Measurements from ENCODE around the gene HOXD10.

The HOXD10 gene

DNA sequence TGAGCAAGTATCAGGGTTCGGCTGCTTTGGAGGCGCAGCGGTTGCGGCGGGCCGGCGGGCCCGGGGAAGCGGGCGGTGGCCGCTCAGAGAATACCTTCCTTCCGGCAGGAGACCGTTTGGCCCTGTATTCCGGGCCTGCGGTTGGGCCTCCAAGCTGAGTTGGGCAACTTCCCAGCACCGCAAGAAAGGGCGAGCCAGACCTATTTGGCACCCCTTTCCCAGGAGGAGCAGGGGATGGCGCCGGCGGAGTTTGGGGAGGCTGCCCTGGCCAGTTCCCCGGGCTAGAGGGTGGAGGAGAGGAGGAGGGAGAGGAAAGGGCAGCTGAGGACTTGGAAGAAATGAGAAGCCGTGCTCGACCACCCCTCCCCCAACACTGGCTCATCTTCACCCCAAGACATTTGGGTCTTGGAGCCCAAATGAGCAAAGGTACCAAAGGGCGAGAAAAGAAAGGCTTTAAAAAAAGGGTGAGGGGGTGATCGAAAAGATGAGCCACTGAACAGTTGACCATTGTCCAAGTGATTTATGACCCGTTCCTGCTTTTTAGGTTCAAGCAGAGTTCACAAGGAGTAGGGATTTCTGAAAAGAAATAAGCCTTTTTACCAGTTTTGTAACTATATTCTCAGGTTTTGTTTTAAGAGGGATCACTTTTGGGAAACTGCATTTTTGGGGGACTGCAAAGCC is 48.9 kb downstream of the HOXD10 start:
- no peak for DNase-seq

DNA sequence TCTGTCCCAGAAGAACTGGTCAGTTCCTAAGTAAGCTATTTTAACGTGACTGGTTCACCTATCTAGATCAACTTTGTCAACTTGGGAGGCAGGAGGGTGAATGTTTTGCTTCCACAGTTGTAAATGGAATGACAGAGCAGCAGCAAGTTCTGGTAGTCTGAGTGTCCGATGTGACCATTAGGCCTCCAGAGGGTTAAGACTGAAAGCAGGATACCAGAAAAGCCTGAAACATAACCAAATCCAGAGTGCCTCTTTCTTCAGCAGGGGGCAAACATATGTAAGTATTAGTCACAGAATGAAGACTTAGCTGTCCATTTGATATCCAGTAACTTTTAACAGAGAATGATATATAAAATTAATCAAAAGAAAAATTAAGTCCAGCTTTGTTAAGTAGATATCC is 49.7 kb downstream of the HOXD10 start:
- DNase-seq: no peak

DNA sequence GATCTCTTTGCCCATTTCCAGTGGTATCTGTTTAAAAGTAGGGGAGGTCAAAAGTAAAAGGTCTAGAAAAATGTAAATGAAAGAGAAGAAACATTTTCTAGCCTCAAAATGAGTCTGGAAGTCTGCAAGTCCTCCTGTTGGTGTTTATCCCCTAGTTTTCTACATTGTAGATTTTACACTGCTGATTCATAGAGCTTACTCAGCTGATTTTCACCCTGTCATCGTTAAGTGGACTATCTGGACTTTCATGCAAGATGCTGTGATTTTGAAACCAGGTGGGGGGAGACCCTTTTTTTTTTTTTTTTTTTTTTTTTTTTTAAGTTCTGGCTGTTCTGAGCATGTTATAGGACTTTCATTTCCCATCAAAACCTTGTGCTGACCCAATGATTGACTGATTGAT is 50.8 kb downstream of the HOXD10 start:
- no peak for DNase-seq

DNA sequence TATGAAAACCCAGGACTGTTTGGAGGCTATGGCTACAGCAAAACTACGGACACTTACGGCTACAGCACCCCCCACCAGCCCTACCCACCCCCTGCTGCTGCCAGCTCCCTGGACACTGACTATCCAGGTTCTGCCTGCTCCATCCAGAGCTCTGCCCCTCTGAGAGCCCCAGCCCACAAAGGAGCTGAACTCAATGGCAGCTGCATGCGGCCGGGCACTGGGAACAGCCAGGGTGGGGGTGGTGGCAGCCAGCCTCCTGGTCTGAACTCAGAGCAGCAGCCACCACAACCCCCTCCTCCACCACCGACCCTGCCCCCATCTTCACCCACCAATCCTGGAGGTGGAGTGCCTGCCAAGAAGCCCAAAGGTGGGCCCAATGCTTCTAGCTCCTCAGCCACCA is 52.6 kb downstream of the HOXD10 start:
- no peak for DNase-seq
